Rectal smooth muscle tissue (tissue), 1 donor: ENCODE measurements around the gene ARHGEF1.
"Not testable (repeated sequence)": the region's sequence is repeated elsewhere in the genome, so short reads cannot be mapped to it uniquely, and the experiment has no call there.

Source experiments
- H3K27ac ChIP-seq: one replicate; pipeline ENCODE4 v1.7.0; 2013; ENCODE audit warnings: low read depth, low read length, inconsistent platforms
- H3K27me3 ChIP-seq: one replicate; pipeline ENCODE4 v1.7.0; 2013; ENCODE audit warnings: low read length; ENCODE audit not compliant: control insufficient read depth, insufficient read depth
- H3K36me3 ChIP-seq: one replicate; pipeline ENCODE4 v1.7.0; 2013; ENCODE audit warnings: low read length; ENCODE audit not compliant: control insufficient read depth, insufficient read depth
- H3K4me1 ChIP-seq: one replicate; pipeline ENCODE4 v1.7.0; 2013; ENCODE audit warnings: low read length; ENCODE audit not compliant: control insufficient read depth, insufficient read depth
- H3K4me3 ChIP-seq: one replicate; pipeline ENCODE4 v1.7.0; 2013; ENCODE audit warnings: low read length
- H3K9ac ChIP-seq: one replicate; pipeline ENCODE4 v1.7.0; 2013; ENCODE audit warnings: low read length

The ARHGEF1 gene

DNA sequence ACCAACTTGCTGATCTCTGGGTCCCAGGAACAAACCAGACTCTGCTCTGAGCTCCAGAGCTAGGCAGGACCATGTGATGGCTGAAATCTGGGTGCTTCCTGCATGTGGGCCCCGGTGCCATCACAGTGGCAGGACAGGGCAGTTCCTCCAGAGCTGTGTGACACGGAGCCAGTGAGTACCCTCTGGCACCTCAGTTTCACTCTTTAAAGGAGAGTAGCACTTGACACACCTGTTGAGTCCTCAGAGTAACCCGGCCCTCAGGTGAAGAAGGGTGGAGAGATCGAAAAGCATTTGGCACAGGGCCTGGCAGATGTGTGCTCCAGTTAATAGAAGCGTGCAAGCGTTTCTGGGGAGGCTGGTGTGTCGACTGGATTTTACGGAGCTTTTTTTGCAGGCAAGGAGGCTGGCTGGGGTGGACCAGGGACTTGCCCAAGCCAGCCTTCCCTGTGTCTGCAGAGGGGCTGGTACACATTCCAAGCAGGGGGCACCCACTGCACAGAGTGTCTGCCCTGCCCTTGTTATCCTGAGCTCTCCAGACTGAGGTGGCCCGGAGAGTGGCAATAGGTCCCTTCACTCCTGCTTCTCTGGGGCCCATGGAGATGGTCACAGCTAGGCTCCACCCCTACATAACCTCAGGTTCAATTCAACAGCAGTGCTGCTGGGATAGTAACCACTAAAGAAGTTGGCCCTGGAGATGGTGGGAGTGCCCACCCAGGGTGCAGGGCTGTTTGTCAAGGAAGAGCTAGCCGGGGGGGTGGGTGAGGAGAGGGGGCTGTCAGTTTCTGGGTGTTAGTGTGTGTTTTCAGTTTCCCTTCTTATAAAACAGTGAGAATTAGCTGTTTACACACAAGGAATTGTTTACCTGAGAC, 14.6 kb upstream of the ARHGEF1 start:
- Histone ChIP-seq H3K4me1 (no peaks in the 10 kb centered on the region), H3K36me3 (peaks cover 25% of the 10 kb centered on the region), H3K9ac (no peak overlapping the region), H3K4me3 (no peak overlapping the region), H3K27me3 (no peaks in the 10 kb centered on the region), H3K27ac (no peak overlapping the region)

DNA sequence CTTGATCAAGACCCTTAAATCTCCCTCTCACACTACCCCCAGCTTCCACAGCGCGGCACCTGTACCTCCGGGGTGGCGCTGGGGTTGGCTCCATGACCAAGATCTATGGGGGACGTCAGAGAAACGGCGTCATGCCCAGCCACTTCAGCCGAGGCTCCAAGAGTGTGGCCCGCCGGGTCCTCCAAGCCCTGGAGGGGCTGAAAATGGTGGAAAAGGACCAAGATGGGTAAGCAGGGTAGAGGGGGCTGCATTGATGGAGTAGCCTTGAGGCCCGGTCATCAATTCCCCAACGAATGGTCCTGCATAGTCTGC, 14.0 kb upstream of the ARHGEF1 start:
- Histone ChIP-seq H3K36me3 (peaks cover 24% of the 10 kb centered on the region), H3K27ac (no peak overlapping the region), H3K27me3 (no peaks in the 10 kb centered on the region), H3K9ac (no peak overlapping the region), H3K4me3 (no peak overlapping the region), H3K4me1 (no peaks in the 10 kb centered on the region)

DNA sequence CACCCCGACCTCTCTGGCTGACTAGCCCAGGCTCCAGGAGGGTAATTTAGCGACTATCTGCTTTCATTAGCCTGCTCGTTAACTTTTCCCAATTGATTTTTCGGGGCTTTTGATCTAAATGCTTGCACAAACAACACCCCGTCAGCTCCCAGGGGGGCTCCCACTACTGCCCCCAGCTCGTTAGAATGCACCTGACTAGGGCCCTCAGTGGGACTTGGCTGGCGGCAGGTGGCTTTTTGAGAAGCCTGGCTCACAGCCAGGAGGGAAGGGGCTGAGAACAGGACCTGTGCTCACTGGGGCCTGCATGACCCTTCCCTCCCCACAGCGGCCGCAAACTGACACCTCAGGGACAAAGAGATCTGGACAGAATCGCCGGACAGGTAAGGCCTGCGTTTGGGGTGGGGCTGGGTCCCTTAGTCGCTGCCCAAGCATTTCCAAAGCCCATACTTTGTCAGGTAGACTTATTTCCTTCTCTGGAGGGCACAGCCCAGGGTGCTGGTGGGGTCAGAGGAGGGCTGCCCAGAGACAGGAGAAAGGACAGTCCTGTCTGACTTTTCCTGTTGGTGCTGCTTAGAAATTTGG, 13.5 kb upstream of the ARHGEF1 start:
- no peak overlapping the region for H3K9ac ChIP-seq
- H3K4me1 ChIP-seq = no peaks in the 10 kb centered on the region
- peaks cover 18% of the 10 kb centered on the region for H3K36me3 ChIP-seq
- H3K27me3 ChIP-seq = no peaks in the 10 kb centered on the region
- no peak overlapping the region for H3K4me3 ChIP-seq
- no peak overlapping the region for H3K27ac ChIP-seq

DNA sequence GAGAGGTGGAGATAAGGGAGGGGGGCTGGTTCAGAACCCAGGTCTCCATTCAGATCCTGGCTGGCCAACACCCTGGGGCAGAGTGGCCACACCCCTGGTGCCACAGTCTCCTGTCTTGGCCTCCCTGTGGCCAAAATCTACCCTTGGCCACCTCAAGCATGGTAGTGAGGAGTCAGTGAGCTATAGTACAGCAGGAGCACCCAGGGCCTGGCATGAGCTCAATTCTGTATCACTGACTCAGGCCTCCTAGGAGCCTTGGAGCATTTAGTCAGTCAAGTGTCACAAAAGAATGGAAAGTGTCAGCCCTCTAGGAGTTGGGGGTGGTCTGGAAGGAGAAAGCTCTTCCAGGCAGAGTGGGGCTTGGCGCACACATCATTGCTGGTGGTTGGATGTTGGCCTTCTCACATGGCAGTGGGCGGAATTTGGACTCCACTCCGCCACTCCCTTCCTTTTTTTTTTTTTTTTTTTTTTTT, 12.5 kb upstream of the ARHGEF1 start:
- Histone ChIP-seq H3K27ac (no peak overlapping the region), H3K36me3 (peaks cover 15% of the 10 kb centered on the region), H3K9ac (no peak overlapping the region), H3K4me3 (no peak overlapping the region), H3K27me3 (no peaks in the 10 kb centered on the region), H3K4me1 (no peaks in the 10 kb centered on the region)

DNA sequence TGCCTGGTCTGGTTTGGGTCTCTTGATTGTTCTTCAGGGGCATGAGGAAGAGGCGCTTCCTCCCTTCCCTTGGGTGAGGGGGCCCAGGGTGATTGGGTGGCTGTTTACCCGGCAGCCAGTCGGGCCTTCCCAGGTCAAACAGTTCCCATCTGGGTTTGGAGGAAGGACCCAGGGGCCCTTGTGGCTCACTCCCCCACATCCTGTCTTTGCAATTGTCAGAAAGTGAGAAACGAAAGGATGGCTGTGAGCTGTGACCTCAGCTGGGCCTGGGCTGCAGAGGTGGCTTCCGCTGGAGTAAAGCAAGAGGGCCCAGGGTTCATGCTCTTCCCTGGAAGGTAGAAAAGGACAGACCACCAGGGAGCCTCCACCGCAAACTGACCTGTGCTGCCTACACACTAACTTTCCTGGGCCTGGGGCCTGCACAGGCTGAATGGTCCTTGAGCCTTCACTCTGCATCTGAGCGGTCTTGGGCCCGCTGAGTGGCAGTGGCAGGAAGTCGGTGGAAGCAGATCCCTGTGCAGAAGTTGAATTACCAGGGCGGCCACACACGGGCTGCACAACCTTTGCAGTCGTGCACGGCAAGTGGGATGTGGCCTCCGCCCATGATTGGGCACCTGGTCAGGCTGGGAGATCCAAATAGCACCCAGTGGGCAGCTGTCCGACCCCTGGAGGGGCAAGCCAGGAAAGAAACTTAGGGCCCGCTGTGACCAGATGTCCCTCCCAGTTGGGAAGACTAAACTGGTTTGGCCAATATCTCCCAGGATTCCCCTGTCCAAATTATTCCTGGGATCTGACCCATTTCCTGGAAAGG, 11.2 kb upstream of the ARHGEF1 start:
- H3K4me1 ChIP-seq = no peaks in the 10 kb centered on the region
- peaks cover 10% of the 10 kb centered on the region for H3K36me3 ChIP-seq

DNA sequence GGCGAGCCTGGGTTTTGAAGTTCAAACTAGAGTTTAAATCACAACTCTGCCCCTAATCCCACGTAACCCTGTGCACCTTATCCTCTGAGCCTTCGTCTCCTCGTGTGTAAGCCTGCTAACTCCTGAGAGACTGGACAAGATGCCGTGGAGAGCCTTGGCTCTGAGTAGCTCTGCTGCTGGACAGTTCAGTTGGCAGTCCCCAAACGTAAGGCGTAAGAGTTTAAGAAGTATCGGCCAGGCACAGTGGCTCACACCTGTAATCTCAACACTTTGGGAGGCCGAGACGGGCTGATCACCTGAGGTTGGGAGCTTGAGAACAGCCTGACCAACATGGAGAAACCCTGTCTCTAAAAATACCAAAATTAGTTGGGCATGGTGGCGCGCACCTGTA, 10.6 kb upstream of the ARHGEF1 start:
- H3K9ac ChIP-seq = no peak overlapping the region
- no peaks in the 10 kb centered on the region for H3K27me3 ChIP-seq
- H3K4me3 ChIP-seq = no peak overlapping the region
- peaks cover 10% of the 10 kb centered on the region for H3K36me3 ChIP-seq
- H3K27ac ChIP-seq = no peak overlapping the region
- H3K4me1 ChIP-seq = no peaks in the 10 kb centered on the region

More for the DNA sequence above, 11.2 kb upstream of the ARHGEF1 start:
- Histone ChIP-seq H3K9ac (no peak overlapping the region), H3K27me3 (no peaks in the 10 kb centered on the region), H3K4me3 (no peak overlapping the region), H3K27ac (no peak overlapping the region)

DNA sequence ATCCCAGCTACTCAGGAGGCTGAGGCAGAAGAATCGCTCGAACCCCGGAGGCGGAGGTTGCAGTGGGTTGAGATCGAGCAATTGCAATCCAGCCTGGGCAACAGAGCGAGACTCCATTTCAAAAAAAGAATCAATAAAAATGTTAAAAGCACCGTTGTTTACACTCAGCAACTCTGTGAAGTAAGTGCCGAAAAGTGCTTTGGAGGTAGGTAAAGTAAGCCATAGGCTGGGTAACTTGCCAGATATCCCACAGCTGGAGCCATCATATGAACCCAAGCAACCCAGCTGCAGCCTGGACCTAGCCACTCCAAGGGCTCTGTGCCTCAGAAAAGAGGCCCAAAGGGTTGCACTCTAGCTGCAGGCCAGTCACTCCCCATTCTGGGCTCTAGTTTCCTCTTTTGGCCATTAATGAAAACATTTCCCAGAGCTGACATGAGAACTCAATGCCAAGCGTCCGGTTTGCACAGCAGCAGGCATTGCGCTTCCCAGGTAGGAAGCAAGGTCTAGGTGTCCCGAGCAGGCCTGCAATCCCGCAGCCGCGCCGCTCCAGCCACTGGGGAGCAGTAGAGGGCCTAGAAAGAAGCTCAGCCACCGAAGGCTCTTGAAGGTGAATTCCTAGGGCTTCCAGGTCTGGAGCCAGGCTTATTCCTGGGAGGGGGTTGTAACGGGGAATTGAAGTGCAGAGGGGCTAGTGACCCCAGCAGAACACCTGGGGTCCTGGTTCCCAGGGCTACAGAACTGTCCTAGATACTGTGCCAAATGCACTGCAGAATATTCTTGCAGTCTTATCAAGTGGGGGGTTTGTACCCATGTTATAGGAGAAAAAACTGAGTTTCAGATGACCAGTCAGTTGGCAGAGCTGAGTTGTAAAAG, 10.0 kb upstream of the ARHGEF1 start:
- no peaks in the 10 kb centered on the region for H3K4me1 ChIP-seq
- peaks cover 10% of the 10 kb centered on the region for H3K36me3 ChIP-seq
- H3K27ac ChIP-seq = no peak overlapping the region
- H3K27me3 ChIP-seq = no peaks in the 10 kb centered on the region
- H3K9ac ChIP-seq = no peak overlapping the region
- no peak overlapping the region for H3K4me3 ChIP-seq

- H3K4me1 ChIP-seq, H3K4me3 ChIP-seq, H3K9ac ChIP-seq, H3K36me3 ChIP-seq, H3K27me3 ChIP-seq, H3K27ac ChIP-seq: not testable (repeated sequence)
Measured at GRCh38 chr19:41875973-41876372, 7.0 kb upstream of the ARHGEF1 start.

DNA sequence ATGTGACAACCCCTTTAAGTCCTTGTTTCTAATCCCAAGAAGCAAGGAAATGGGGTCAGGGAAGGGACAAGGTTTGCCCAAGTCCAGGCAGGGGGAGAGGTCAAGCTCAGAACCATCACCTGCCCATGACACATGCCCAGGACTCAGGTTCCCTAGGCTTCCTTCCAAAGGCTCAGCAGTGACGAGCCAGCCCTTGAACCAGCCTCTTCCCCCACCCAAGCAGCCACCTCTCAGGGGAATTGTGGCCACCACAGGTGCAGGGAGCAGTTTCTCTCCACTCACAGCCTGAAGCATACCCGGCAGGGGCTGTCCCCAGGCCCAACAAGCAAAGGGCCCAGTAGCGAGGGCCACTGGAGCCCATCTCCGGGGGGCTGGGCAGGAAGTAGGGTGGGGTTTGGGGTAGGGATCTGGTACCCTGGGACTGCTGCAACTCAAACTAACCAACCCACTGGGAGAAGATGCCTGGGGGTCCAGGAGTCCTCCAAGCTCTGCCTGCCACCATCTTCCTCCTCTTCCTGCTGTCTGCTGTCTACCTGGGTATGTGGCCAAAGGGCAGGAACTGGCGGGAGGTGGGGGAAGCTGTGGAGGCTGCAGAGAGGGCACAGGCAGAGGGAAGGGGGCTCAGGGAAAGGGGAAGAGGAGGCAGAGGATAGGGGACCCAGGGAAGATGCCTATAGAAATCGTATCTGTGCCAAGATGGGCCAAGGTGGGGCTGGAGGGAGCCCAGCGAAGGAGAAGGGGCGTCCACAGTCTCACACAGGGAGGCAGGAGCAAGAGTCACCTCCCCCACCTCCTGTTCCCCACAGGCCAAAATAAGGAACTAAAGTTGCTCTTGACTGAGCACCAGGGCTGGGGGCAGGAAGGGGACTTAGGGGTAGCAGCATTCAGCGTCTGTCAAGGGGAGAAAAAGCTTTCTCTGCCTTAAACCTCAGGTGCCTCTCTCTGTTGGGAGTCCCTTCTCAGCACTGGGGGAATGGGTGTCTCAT, 5.8 kb upstream of the ARHGEF1 start, which contains the start of gene CD79A:
Gene CD79A (plus strand): TSS at position 433 of the 986 bp plus-strand sequence. CDS start 26 bp downstream, at position 459.
- no peak within 1 kb of the TSS for H3K27ac ChIP-seq
- H3K4me1 ChIP-seq = no peaks in the 10 kb centered on the region
- no peaks in the 10 kb centered on the region for H3K36me3 ChIP-seq
- H3K9ac ChIP-seq = peak within 1 kb of the TSS; percentile 56
- H3K27me3 ChIP-seq = no peaks in the 10 kb centered on the region
- H3K4me3 ChIP-seq = peak within 1 kb of the TSS; percentile 29

- Histone ChIP-seq H3K36me3 (no peaks in the 10 kb centered on the region), H3K27me3 (no peaks in the 10 kb centered on the region), H3K4me1 (no peaks in the 10 kb centered on the region), H3K4me3 (peak overlapping the region; percentile 29), H3K27ac (no peak overlapping the region), H3K9ac (no peak overlapping the region)
Measured at GRCh38 chr19:41877916-41878905, 4.8 kb upstream of the ARHGEF1 start.
